AML-193 (cell line): ENCODE measurements around the gene EXTL1.
"Not testable (repeated sequence)": the region's sequence is repeated elsewhere in the genome, so short reads cannot be mapped to it uniquely, and the experiment has no call there.

ENCODE experiments used
- DNase-seq, 2 experiments: peaks; one replicate each; lab custom pipeline; 2025; lab: John Stamatoyannopoulos, UW

Gene EXTL1, protein sequence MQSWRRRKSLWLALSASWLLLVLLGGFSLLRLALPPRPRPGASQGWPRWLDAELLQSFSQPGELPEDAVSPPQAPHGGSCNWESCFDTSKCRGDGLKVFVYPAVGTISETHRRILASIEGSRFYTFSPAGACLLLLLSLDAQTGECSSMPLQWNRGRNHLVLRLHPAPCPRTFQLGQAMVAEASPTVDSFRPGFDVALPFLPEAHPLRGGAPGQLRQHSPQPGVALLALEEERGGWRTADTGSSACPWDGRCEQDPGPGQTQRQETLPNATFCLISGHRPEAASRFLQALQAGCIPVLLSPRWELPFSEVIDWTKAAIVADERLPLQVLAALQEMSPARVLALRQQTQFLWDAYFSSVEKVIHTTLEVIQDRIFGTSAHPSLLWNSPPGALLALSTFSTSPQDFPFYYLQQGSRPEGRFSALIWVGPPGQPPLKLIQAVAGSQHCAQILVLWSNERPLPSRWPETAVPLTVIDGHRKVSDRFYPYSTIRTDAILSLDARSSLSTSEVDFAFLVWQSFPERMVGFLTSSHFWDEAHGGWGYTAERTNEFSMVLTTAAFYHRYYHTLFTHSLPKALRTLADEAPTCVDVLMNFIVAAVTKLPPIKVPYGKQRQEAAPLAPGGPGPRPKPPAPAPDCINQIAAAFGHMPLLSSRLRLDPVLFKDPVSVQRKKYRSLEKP

DNA sequence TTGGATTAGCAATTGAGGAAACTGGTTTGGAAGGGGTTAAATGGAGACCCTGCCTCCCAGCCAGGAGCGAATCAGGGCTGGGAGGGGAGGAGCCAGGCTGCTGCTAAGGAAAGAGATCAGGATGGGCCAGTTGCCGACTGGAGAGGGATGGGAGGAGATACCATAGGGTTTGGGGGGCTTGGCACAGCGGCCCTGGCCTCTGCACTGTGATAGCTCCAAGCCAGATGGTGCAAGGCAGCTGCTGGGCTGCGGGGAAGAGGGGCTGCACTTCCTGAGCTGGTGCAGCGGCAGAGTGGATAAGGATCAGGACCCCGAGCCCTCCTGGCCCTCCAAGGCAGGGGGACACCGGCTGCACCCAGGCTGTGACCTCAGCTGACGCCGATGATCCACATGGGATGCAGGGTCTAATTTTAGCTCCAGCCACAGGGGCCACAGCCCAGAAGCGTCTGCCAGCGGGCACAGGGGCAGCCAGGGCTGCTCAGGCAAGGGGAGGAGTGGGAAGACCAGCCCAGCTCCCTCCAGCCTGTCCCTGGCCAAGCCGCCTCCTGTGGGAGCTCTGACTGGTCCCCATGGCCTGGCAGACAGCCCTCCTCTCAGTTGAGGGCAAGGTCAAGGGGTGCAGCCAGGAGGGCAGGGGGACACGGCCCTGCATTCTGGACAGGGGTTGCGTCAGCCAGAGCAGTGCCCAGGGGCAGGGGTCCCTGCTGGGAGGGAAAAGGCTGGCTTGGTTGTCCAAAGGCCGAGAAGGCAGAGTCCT is at the start of gene EXTL1:
EXTL1 (plus strand) TSS at position 129 of the 757 bp plus-strand sequence. CDS start 872 bp downstream, outside the sequence.
- no peak for DNase-seq

DNA sequence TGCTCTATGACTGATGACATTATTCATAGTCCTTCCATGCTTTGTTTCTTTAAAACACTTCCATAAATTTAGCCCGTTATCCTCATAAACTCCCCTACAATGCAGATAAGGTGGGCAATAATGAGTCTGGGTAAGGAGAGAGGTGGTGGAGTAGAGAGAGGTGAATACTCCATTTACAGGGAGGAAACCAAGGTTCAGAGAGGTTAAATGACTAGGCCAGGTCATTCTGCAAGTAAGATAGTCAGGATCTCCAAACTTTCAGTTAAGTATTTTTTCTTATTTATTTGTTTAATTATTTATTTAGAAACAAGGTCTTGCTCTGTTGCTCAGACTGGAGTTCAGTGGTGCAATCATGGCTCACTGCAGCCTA is 49.8 kb upstream of the EXTL1 start:
- DNase-seq: no peak

- no peak for DNase-seq
These were observed 47.8 kb upstream of the EXTL1 start for GRCh38 chr1:25973610-25974321.

DNA sequence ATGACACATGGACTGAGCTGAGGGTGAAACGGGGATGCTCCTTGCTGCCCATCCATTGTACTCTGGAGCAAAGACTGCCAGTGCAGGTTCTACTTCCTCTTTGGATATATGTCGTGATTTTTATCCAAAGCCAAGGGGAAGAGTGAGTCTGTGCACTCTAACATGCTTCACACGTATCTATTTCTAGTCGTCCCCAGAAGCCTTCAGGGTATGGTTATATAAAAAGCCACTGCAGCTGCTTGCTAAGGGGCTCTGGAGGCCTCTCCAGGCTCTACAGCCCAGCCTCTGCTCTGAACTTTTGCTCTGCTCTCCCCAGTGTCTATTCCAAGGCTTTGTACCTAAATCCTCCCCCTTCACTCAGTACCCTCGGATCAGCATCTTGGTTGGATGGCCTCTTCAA is 43.8 kb upstream of the EXTL1 start:
- no peak for DNase-seq

GRCh38 chr1:25978403-25978802 is 43.2 kb upstream of the EXTL1 start:
- DNase-seq: no peak

DNA sequence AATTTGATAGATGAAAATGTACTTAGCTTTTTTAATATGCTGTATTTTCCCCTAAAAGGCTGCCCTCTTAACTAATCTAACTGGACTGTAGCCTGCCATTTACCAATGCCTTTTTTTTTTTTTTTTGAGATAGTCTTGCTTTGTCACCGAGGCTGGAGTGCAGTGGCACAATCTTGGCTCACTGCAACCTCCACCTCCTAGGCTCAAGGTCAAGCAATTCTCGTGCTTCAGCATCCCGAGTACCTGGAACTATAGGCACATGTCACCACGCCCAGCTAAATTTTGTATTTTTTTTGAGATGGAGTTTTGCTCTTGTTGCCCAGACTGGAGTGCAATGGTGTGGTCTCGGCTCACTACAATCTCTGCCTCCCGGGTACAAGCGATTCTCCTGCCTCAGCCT is 42.4 kb upstream of the EXTL1 start:
- no peak for DNase-seq

DNA sequence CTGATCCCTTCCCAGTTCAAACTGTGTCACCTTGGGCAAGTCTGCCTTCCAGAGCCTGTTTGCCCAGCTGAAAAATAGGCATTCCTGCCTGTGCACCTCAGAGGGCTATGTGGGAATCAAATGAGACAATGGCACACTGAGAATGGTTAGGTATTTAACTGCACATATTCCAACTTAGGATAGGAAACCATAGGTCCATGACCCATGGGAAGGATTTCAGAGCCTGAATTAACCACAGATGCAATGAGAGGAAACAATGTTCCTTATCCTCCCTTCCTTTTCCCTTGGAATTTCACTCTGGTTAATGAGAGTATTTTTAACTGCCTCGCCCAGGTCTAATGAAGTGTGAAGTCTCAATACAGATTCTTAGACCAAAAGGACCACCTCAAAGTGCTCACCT is 36.4 kb upstream of the EXTL1 start:
- no peak for DNase-seq

- no peak for DNase-seq
These were observed 35.9 kb upstream of the EXTL1 start for GRCh38 chr1:25985670-25986069.

DNA sequence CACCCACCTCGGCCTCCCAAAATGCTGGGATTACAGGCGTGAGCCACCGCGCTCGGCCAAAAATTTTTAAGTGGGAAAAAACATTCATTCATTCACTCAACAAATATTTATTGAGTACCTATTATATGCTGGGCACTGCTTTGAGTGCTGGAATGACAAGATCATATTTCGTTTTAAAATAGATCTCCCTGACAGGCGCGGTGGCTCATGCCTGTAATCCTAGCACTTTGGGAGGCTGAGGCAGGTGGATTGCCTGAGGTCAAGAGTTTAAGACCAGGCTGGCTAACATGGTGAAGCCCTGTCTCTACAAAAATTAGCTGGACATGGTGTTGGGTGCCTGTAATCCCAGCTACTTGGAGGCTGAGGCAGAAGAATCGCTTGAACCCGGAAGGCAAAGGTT is 34.8 kb upstream of the EXTL1 start:
- not testable (repeated sequence) for DNase-seq

DNA sequence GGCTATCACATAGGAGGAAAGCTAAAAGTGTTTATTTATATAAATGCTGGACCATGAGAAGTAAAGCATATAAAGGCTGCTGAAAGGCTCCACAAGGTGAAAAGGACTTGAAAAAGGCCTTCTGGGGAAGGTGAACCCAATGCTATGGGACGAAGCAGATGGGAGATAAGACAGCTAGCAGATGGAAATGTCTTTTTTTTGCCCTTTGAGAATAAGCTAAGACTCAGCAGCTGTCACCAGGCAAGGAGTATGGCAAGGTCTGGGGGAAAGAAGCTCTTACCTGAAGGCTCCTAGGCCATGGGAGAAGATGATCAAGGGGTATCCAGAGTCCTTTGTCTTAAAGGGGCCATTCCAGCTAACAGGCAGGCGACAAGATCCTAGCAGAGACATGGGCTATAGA is 33.6 kb upstream of the EXTL1 start:
- no peak for DNase-seq

GRCh38 chr1:25989440-25990234 is 31.9 kb upstream of the EXTL1 start:
- DNase-seq: no peak

GRCh38 chr1:25990251-25990650 is 31.3 kb upstream of the EXTL1 start:
- no peak for DNase-seq

DNA sequence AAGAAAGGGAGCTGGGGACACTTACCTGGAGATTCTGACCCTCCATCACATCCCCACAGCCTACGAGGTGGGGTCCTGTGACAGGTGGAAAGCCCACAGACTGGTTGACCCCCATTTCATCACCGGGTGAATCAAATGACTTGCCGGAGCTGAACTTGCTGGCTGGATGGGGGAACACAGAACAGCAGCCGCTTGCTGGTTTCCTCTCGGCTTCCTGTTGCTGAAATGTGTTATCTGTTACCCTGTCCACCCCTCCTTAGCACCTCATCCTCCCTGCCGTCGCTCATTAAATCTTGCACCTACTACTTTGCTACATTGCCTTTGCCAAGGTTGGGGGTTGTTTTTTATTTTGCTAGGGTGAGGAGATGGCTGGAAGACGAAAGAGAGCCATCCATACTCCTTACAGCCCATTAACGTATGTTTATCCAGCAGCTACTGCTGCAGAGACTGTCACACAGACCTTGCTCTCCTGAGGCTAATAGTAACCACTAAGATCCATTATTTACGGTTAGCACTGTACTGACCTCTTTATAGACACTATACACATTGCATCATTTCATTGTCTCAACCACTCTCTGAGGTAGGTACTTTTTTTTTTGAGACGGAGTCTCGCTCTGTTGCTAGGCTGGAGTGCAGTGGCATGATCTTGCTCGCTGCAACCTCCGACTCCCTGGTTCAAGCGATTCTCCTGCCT is 30.7 kb upstream of the EXTL1 start:
- peak; percentile 48 to 58 for DNase-seq

DNA sequence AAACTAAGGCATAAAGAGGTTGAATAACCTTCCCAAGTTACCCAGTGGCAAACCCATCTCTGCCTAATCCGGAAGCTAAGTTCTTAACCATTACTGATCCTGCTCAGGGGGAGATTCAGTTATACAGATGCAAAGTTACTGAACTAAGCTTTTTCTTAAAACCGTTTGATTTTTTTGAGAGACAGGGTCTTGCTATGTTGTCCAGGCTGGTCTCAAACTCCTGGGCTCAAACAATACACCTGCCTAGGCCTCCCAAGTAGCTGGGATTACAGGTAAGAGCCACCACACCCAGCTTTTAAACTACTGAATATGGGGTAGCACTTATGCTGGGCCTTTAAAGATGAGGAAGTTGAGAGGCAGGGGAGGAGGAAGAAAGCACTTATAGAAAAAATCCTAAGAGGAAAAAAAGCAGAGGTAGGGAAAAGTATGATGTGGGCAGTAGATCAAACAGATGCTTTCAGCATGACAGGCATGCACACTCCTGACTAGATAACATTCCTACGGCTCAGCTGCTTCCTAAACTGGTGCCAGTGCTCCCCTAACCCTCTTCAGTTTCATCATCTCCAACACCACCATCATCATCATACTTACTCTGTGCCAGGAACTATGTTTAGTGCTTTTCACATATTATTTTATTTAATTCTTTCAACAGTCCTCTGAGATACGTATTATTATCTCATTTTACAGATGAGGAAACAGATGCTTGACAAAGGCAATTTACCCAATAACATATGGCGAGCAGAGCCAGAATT is 29.5 kb upstream of the EXTL1 start:
- peak in 1 of 2 experiments; percentile 9 for DNase-seq

DNA sequence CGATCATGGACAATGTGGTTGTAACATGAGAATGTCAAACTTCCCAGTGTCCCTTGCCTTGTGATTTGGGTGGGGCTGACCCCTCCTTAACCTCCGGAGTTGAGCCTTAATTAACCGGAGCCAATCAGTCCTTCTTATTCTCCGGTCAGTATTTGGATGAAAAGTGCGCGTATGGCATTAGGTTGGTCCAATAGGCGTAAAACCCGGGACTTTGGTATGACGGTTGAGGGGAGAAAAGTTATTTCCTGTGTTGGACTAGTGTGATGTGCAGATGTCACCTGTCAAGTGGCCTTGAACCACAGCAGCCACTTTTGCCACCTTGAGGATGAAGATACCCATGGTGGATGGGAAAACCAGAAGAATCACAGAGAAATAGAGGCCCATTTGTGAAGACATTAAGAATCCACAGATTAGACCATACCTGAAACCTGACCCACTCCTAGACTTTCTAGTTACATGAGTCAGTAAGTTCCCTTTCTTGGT is 28.8 kb upstream of the EXTL1 start:
- no peak for DNase-seq

- no peak for DNase-seq
These were observed 28.2 kb upstream of the EXTL1 start for GRCh38 chr1:25993197-25993951.

GRCh38 chr1:25994402-25995150 is 27.0 kb upstream of the EXTL1 start:
- no peak for DNase-seq
